HepG2 (cell line): ENCODE measurements around the gene SMKR1. TPM values are rescaled to one million over a fixed set of nuclear protein-coding genes. Genes with fewer than 3 reads are reported as not detected.

ENCODE experiments used
- ATAC-seq: fragments of 200-7000 bp; cut with Tn5 transposase; 3 replicates; pipeline ENCODE4 v1.9.1; 2020; ENCODE audit warnings: mild to moderate bottlenecking, moderate library complexity
- BruUV-seq: library from RNA; stranded (reverse); fragments of 400-500 nt; replicated peaks from 2 replicates; lab custom pipeline; 2021; lab: Mats Ljungman, UMichigan
- CTCF ChIA-PET: fragments of 300-600 bp; formaldehyde crosslinking; extraction: SDS; loops from one replicate; lab custom pipeline; 2021; ENCODE audit warnings: low total read pairs, inconsistent platforms, low intra/inter-chr PET ratio; lab: Yijun Ruan, JAX
- POLR2A ChIA-PET: fragments of 350-600 bp; sonication (Branson Sonifier 250); formaldehyde crosslinking; loops from one replicate; lab custom pipeline; 2020; ENCODE audit warnings: antibody characterized with exemption, inconsistent platforms; lab: Yijun Ruan, JAX
- DNase-seq: peaks from one replicate; pipeline ENCODE4 v3.0.0-alpha.2; 2015; ENCODE audit warnings: low spot score
- FAIRE-seq: peaks from 3 replicates; lab custom pipeline; 2011; peaks lifted over from hg19 to GRCh38; lab: Jason Lieb, UNC
- H2AFZ ChIP-seq: one replicate; pipeline ENCODE4 v1.6.1; 2011; ENCODE audit warnings: low read length, inconsistent platforms
- H3K27ac ChIP-seq: fragments of 300-600 bp; 3 replicates; pipeline ENCODE4 v1.8.0; 2011; ENCODE audit warnings: mixed run types, mild to moderate bottlenecking, mixed read lengths, low read length, inconsistent platforms; ENCODE audit not compliant: insufficient read depth; ENCODE audit errors: extremely low read length
- H3K27me3 ChIP-seq, 2 experiments: fragments of 200-600 bp in 1 of 2; 2 replicates in 1 of 2; 3 replicates in 1 of 2; pipeline versions ENCODE4 v1.6.0 to v1.8.0; 2011; ENCODE audit warnings: low read length in 2 of 2, mild to moderate bottlenecking in 2 of 2, moderate library complexity in 2 of 2, inconsistent platforms in 1 of 2; ENCODE audit not compliant: insufficient read depth in 2 of 2, control insufficient read depth in 1 of 2
- H3K36me3 ChIP-seq, 2 experiments: fragments of 200-600 bp in 1 of 2; replicated peaks in 1 of 2; 2 replicates in 1 of 2; 3 replicates in 1 of 2; pipeline versions ENCODE4 v1.5.1 to v1.8.0; 2011; ENCODE audit warnings: low read length in 2 of 2, inconsistent platforms in 1 of 2; ENCODE audit not compliant: insufficient read depth in 2 of 2, control insufficient read depth in 1 of 2
- H3K4me1 ChIP-seq: 2 replicates; pipeline ENCODE4 v1.5.1; 2012; ENCODE audit warnings: low read length, inconsistent platforms; ENCODE audit not compliant: insufficient read depth
- H3K4me2 ChIP-seq: 2 replicates; pipeline ENCODE4 v1.6.0; 2011; ENCODE audit warnings: low read depth, low read length, inconsistent platforms
- H3K4me3 ChIP-seq, 3 experiments: fragments of 200-600 bp in 1 of 3; sonication (generic), shearing (Covaris generic) in 1 of 3; replicated peaks in 1 of 3; 2 replicates each; pipeline ENCODE4 v1.5.1; 2011 to 2016; ENCODE audit warnings: low read length in 3 of 3, inconsistent platforms in 2 of 3, low read depth in 2 of 3, mild to moderate bottlenecking in 2 of 3, control low read depth in 1 of 3, mixed read lengths in 1 of 3; ENCODE audit not compliant: insufficient read depth in 1 of 3
- H3K79me2 ChIP-seq: one replicate; pipeline ENCODE4 v1.6.1; 2011; ENCODE audit warnings: low read length, inconsistent platforms; ENCODE audit not compliant: insufficient read depth
- H3K9ac ChIP-seq: 2 replicates; pipeline ENCODE4 v1.6.0; 2011; ENCODE audit warnings: mild to moderate bottlenecking, low read depth, low read length, inconsistent platforms; ENCODE audit not compliant: insufficient read depth
- H3K9me3 ChIP-seq: 2 replicates; pipeline ENCODE4 v1.5.1; 2012; ENCODE audit warnings: mild to moderate bottlenecking, low read length
- H4K20me1 ChIP-seq: 2 replicates; pipeline ENCODE4 v1.6.0; 2011; ENCODE audit warnings: inconsistent platforms, mild to moderate bottlenecking, low read length, moderate library complexity; ENCODE audit not compliant: insufficient read depth
- CREB1 ChIP-seq, 2 experiments: fragments of 450-650 bp in 1 of 2; IDR thresholded peaks; 2 replicates each; pipeline ENCODE4 v1.6.1; 2016 to 2017; ENCODE audit warnings: control low read depth in 1 of 2, mild to moderate bottlenecking in 1 of 2, missing compliant biosample characterization in 1 of 2, missing genetic modification characterization in 1 of 2
- FOSL2 ChIP-seq: sonication (generic); formaldehyde crosslinking; IDR thresholded peaks from 2 replicates; pipeline ENCODE4 v1.4.0; 2020; ENCODE audit warnings: missing genetic modification reagents
- HMG20A ChIP-seq: IDR thresholded peaks from 2 replicates; pipeline ENCODE4 v1.6.1; 2016; ENCODE audit warnings: borderline replicate concordance
- KLF16 ChIP-seq, 2 experiments: sonication (generic) in 1 of 2; formaldehyde crosslinking in 1 of 2; IDR thresholded peaks; 2 replicates each; pipeline versions ENCODE4 v1.6.1 to v1.8.0; 2016 to 2023; ENCODE audit warnings: missing genetic modification reagents in 2 of 2, missing compliant biosample characterization in 1 of 2
- SALL1 ChIP-seq: sonication (generic); formaldehyde crosslinking; IDR thresholded peaks from 2 replicates; pipeline ENCODE4 v1.8.0; 2022; ENCODE audit warnings: mild to moderate bottlenecking, missing genetic modification reagents
- SIX4 ChIP-seq: sonication (generic); formaldehyde crosslinking; IDR thresholded peaks from 2 replicates; pipeline ENCODE4 v1.4.0; 2020; ENCODE audit warnings: missing genetic modification reagents
- YEATS4 ChIP-seq: sonication (generic); formaldehyde crosslinking; IDR thresholded peaks from 2 replicates; pipeline ENCODE4 v1.4.0; 2020; ENCODE audit warnings: missing genetic modification reagents, borderline replicate concordance
- ZKSCAN8 ChIP-seq: IDR thresholded peaks from 2 replicates; pipeline ENCODE4 v1.6.1; 2016; ENCODE audit warnings: borderline replicate concordance, missing genetic modification reagents, missing compliant biosample characterization
- ZNF619 ChIP-seq: sonication (generic); formaldehyde crosslinking; IDR thresholded peaks from 2 replicates; pipeline ENCODE4 v1.4.0; 2020; ENCODE audit warnings: mild to moderate bottlenecking, missing genetic modification reagents
- ZNF816 ChIP-seq: sonication (generic); formaldehyde crosslinking; IDR thresholded peaks from 2 replicates; pipeline ENCODE4 v1.8.0; 2022; ENCODE audit warnings: missing genetic modification reagents, mild to moderate bottlenecking, borderline replicate concordance
- WGBS: methylation state at CpG from one replicate; pipeline ENCODE4 v1.1.6; 2017; ENCODE audit warnings: low lambda C conversion rate; 5-methylcytosine and 5-hydroxymethylcytosine counted together
- in situ Hi-C: cut with HindIII; loops from 2 replicates; pipeline ENCODE4 v1.10.0; 2017; ENCODE audit warnings: low pct_unique_long_range_greater_than_20kb; ENCODE audit not compliant: extremely low pct_ligation_motif_present
- intact Hi-C: fragments of 100-400 bp; cut with micrococcal nuclease; formaldehyde crosslinking; loops from one replicate; pipeline ENCODE4 v1.10.0; 2022; ENCODE audit not compliant: unreplicated experiment
- polyA plus RNA-seq, 8 experiments: library from polyadenylated mRNA; depleted of rRNA in 3 of 8; stranded (reverse) in 7 of 8; unstranded in 1 of 8; fragments of >200 nt; fragmentation: Illumina TruSeq in 4 of 8; extraction: Trizol in 4 of 8; gene quantifications; 2 replicates each; pipeline versions ENCODE4 v1.2.1 to v1.2.3, GENCODE V29; 2011 to 2016; ENCODE audit warnings: low read depth in 4 of 8, missing spikeins in 1 of 8, mixed read lengths in 1 of 8; ENCODE audit not compliant: insufficient read depth in 1 of 8
- total RNA-seq, 5 experiments: library from RNA; depleted of rRNA; stranded (reverse); fragments of >200 nt; fragmentation: Illumina TruSeq; extraction: Trizol; gene quantifications; 2 replicates each; pipeline ENCODE4 v1.2.3, GENCODE V29; 2016; ENCODE audit warnings: low read depth in 1 of 5
- TF ChIP-seq, protein P1 (sequence below): sonication (generic); formaldehyde crosslinking; IDR thresholded peaks from 2 replicates; pipeline ENCODE4 v1.4.0; 2020; ENCODE audit warnings: missing genetic modification reagents, borderline replicate concordance
- TF ChIP-seq, protein P2 (sequence below): sonication (generic); formaldehyde crosslinking; IDR thresholded peaks from 2 replicates; pipeline ENCODE4 v1.5.0; 2020; ENCODE audit warnings: missing genetic modification reagents, mild to moderate bottlenecking, borderline replicate concordance

The SMKR1 gene
- total and polyA plus RNA-seq, 2 of the 13 experiments (the other 11 are each of a cell fraction or from before 2014, with no cell fraction given) = 0.07 TPM; not detected in 1

DNA sequence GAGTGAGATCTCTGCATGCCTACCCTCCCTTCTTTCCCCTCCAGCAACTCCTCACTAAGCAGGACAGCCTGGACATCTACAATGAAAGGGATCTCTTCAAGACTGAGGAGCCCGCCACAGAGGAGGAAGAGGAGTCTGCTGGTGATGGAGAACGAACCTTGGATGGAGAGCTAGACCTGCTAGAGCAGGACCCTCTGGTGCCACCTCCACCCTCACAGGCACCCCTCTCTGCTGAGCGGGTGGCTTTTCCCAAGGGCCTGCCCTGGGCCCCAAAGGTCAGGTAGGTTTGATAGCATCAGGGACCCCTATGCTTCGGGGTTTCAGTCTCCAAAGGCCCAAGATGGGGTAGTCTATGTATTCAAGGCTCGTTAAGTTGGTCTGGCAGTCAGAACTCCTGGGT lies 44.2 kb upstream of the SMKR1 start:
- H2AFZ ChIP-seq = no peak overlapping the region
- H3K27me3 ChIP-seq = no peaks in the 10 kb centered on the region
- 94% methylated on average over 4 of the region's 5 CpGs for WGBS
- no peaks in the 10 kb centered on the region for H3K79me2 ChIP-seq
- no peaks in the 10 kb centered on the region for H3K9me3 ChIP-seq
- intact Hi-C loops = no loop called here
- no peaks in the 10 kb centered on the region for H4K20me1 ChIP-seq
- BruUV-seq = no TSS peak
- CTCF ChIA-PET = no interaction called here
- no peak overlapping the region for H3K27ac ChIP-seq
- no peak overlapping the region for H3K9ac ChIP-seq
- peaks cover 4 to 41% of the 10 kb centered on the region in 2 experiments for H3K36me3 ChIP-seq
- ATAC-seq = no peak
- no peaks in the 10 kb centered on the region for H3K4me1 ChIP-seq
- no peak overlapping the region for H3K4me3 ChIP-seq
- H3K4me2 ChIP-seq = no peak overlapping the region
- no peak for FAIRE-seq
- POLR2A ChIA-PET = no interaction called here
- no peak for TF ChIP-seq SALL1
- no peak for TF ChIP-seq HMG20A
- TF ChIP-seq KLF16 (CRISPR knock-in tag; IDR thresholded peaks at IDR 0.05) = no peak
- TF ChIP-seq SIX4 (CRISPR knock-in tag) = no peak
- no peak for TF ChIP-seq ZNF619 (CRISPR knock-in tag)
- TF ChIP-seq, all 625 proteins: peak for 0
- DNase-seq = no peak
- in situ Hi-C loops = no loop called here

DNA sequence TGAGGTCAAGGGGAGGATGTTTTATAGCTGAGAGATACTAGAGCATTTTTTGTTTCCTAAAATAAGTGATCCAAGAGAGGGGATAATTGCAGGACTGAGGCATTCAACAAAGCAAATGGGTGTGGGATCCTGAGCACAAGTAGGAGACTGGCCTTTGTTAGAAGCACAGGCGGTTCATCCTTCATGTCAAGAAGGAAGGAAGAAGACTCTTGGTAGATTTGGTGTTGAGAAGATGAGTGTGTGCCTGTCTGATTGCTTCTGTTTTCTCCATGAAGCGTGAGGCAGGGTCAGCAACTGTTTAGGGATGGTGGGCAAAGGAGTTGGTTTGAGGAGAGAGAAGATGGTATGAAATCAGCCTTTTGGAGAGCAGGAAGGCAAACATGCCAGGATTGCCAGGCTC lies 40.5 kb upstream of the SMKR1 start:
- Histone ChIP-seq H4K20me1 (no peaks in the 10 kb centered on the region), H3K36me3 (peaks cover 3 to 30% of the 10 kb centered on the region in 2 experiments), H3K27me3 (no peaks in the 10 kb centered on the region), H3K27ac (no peak overlapping the region), H3K4me1 (no peaks in the 10 kb centered on the region), H3K4me2 (no peak overlapping the region), H3K79me2 (no peaks in the 10 kb centered on the region), H3K9me3 (no peaks in the 10 kb centered on the region), H3K9ac (no peak overlapping the region), H2AFZ (no peak overlapping the region), H3K4me3 (no peak overlapping the region)
- CTCF ChIA-PET = no interaction called here
- DNase-seq (no peak), FAIRE-seq (no peak), ATAC-seq (no peak)
- TF ChIP-seq ZNF816 (CRISPR knock-in tag) (no peak), YEATS4 (CRISPR knock-in tag) (no peak), FOSL2 (CRISPR knock-in tag) (no peak), CREB1 (IDR thresholded peaks at IDR 0.05) (no peak), CREB1 (CRISPR knock-in tag; IDR thresholded peaks at IDR 0.05) (no peak), ZKSCAN8 (CRISPR knock-in tag) (no peak)
- TF ChIP-seq, protein P1, sequence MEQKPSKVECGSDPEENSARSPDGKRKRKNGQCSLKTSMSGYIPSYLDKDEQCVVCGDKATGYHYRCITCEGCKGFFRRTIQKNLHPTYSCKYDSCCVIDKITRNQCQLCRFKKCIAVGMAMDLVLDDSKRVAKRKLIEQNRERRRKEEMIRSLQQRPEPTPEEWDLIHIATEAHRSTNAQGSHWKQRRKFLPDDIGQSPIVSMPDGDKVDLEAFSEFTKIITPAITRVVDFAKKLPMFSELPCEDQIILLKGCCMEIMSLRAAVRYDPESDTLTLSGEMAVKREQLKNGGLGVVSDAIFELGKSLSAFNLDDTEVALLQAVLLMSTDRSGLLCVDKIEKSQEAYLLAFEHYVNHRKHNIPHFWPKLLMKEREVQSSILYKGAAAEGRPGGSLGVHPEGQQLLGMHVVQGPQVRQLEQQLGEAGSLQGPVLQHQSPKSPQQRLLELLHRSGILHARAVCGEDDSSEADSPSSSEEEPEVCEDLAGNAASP = no peak
- TF ChIP-seq, protein P2, sequence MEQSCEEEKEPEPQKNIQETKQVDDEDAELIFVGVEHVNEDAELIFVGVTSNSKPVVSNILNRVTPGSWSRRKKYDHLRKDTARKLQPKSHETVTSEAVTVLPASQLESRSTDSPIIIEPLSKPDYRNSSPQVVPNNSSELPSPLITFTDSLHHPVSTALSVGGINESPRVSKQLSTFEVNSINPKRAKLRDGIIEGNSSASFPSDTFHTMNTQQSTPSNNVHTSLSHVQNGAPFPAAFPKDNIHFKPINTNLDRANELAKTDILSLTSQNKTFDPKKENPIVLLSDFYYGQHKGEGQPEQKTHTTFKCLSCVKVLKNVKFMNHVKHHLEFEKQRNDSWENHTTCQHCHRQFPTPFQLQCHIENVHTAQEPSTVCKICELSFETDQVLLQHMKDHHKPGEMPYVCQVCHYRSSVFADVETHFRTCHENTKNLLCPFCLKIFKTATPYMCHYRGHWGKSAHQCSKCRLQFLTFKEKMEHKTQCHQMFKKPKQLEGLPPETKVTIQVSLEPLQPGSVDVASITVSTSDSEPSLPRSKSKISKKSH (CRISPR knock-in tag) = no peak
- intact Hi-C loops (no loop called here), in situ Hi-C loops (loop anchor here (5.0 kb wide), 1 partner anchor 95 kb away; no protein-coding TSS in a partner anchor)
- POLR2A ChIA-PET = no interaction called here
- WGBS = 95% methylated on average over 2 of the region's 2 CpGs
- BruUV-seq = no TSS peak
